ENCODE data around the gene UBL3.

The UBL3 gene

DNA sequence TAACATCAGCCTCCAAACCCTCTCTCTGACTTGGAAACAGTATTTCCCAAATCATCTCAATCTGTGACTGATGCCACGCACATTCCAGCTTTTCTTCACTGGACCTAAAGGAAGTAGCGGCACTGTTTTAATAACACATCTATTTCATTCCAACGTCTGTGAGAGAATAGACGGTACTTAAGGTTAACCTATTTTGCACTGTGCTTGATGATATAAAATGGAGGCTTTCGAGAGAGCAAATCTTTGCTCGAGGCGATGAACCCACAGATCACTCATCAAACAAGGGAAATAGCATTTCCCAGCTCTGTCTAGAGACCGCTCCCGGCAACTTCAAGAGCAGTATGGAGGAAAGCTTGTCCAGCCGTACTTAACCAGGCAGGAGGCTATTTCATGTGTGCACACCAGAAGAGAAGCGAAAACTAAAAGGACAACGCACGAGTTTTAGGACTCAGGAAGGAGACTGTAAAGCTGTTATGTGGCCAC lies 2.9 kb downstream of the UBL3 start:
- Histone ChIP-seq H3K9ac (ENCODE audit: low read length in 5 of 5) (peak overlapping the region; percentile 34 to 88 (median 68)), H3K36me3 (ENCODE audit: control insufficient read depth in 5 of 5, insufficient read depth in 5 of 5, low read length in 5 of 5) (no peaks in the 10 kb centered on the region), H3K4me3 (ENCODE audit: low read depth in 1 of 5, low read length in 5 of 5) (peak overlapping the region; percentile 63 to 92 (median 83)), H3K9me3 (ENCODE audit: control insufficient read depth in 5 of 5, low read length in 5 of 5) (no peaks in the 10 kb centered on the region), H3K27ac (ENCODE audit: low read depth, low read length) (peak overlapping the region; percentile 88), H3K4me1 (ENCODE audit: control insufficient read depth in 5 of 5, insufficient read depth in 5 of 5, low read length in 5 of 5) (peaks cover 4 to 44% (median 36%) of the 10 kb centered on the region in 5 donors), H3K27me3 (ENCODE audit: control insufficient read depth in 5 of 5, insufficient read depth in 4 of 5, low read length in 5 of 5) (no peaks in the 10 kb centered on the region)

DNA sequence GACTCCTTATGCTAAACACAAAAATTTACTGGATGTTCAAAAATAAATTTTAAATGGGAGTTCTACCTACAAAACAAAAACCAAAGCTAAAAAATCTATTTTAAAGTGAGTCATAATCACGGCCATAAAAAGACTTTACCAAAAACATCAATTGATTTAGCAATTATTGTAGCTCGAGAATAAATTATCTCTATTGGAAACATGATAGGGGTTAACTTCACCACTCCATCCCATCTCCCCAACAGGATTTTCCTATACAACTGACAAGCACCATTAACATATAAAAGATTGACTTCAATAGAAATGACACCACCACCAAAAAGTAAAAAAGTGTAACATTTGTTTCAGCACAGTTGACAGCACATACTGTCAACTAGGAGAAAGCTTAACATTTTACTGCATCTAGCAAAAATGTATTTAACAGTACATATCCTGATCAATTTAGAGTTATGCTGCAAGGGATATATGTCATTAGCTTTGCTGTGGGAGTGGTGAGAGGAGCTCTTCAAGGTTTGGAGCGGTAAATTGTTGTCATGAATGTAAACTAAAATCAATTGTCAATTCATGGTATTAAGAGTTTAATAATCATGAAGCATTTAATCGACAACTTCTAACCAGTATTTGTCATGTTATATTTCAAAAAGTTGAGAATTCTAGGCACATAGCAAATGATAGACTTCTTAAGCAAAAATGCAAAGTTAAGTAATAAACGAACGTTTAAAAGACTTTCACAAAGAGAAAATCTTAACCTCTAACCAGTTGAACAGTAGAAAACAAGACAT lies 3.8 kb downstream of the UBL3 start:
- H3K27me3 ChIP-seq (ENCODE audit: control insufficient read depth in 5 of 5, insufficient read depth in 4 of 5, low read length in 5 of 5), result no peaks in the 10 kb centered on the region
- H3K4me1 ChIP-seq (ENCODE audit: control insufficient read depth in 5 of 5, insufficient read depth in 5 of 5, low read length in 5 of 5), result peaks cover 0 to 36% (median 31%) of the 10 kb centered on the region in 5 donors
- H3K9ac ChIP-seq (ENCODE audit: low read length in 5 of 5), result peak overlapping the region; percentile 34 to 88 (median 68)
- peak overlapping the region; percentile 88 for H3K27ac ChIP-seq (ENCODE audit: low read depth, low read length)
- H3K36me3 ChIP-seq (ENCODE audit: control insufficient read depth in 5 of 5, insufficient read depth in 5 of 5, low read length in 5 of 5), result no peaks in the 10 kb centered on the region
- peak overlapping the region; percentile 63 to 92 (median 83) for H3K4me3 ChIP-seq (ENCODE audit: low read depth in 1 of 5, low read length in 5 of 5)
- H3K9me3 ChIP-seq (ENCODE audit: control insufficient read depth in 5 of 5, low read length in 5 of 5), result no peaks in the 10 kb centered on the region

DNA sequence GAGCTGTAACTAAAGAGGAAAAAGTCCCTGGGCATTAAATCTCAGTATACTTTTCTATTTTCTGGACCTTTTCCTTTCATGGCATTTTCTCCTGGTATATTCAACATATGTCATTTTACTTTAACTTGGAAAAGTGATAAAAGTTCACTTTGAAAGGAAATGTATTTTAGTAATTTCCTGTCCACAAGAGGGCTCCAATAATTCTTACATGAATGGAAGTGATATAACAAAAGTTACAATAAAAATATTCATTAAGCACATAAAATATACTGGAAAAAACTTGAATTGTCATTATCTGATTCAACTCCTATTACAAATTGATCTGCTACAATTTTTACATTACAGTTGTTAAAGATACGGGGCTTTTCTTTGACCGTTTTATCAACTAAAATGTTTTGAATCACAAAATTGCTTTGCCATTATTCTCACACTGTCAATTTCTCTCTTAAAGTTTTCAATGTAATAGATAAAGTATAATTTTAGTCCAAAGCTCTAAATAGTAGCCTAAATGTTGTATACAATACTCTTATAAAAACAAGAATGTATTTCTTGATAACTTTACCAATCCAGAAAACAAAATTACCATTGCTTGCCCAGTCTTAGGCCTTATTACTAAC lies 4.9 kb downstream of the UBL3 start:
- no peaks in the 10 kb centered on the region for H3K9me3 ChIP-seq (ENCODE audit: control insufficient read depth in 5 of 5, low read length in 5 of 5)
- H3K4me3 ChIP-seq (ENCODE audit: low read depth in 1 of 5, low read length in 5 of 5), result peak overlapping the region in 2 of 5 donors; percentile 40 to 83
- H3K27ac ChIP-seq (ENCODE audit: low read depth, low read length), result peak overlapping the region; percentile 50
- peaks cover 0 to 34% (median 26%) of the 10 kb centered on the region in 5 donors for H3K4me1 ChIP-seq (ENCODE audit: control insufficient read depth in 5 of 5, insufficient read depth in 5 of 5, low read length in 5 of 5)
- H3K27me3 ChIP-seq (ENCODE audit: control insufficient read depth in 5 of 5, insufficient read depth in 4 of 5, low read length in 5 of 5), result no peaks in the 10 kb centered on the region
- no peaks in the 10 kb centered on the region for H3K36me3 ChIP-seq (ENCODE audit: control insufficient read depth in 5 of 5, insufficient read depth in 5 of 5, low read length in 5 of 5)
- H3K9ac ChIP-seq (ENCODE audit: low read length in 5 of 5), result peak overlapping the region in 2 of 5 donors; percentile 48 to 68

DNA sequence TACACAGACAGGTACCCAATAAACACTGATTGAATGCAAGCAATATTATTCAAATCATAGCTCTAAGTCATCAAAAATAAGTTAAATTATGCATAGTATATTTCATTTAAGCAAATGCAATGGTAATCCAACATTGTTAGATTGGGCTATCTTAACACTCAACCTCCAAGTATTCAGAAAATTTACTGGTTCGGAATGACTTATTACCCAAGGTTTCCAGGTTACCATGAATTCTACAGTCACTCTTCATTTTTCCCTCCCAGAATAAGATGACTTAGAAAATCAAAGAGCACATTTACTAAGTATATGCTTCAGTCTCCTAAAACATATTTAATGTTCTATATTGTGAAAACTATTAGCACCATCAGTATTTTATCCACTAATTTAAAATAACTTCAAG lies 6.0 kb downstream of the UBL3 start:
- H3K4me3 ChIP-seq (ENCODE audit: low read depth in 1 of 5, low read length in 5 of 5), result no peak overlapping the region
- peaks cover 0 to 34% (median 26%) of the 10 kb centered on the region in 5 donors for H3K4me1 ChIP-seq (ENCODE audit: control insufficient read depth in 5 of 5, insufficient read depth in 5 of 5, low read length in 5 of 5)
- H3K27me3 ChIP-seq (ENCODE audit: control insufficient read depth in 5 of 5, insufficient read depth in 4 of 5, low read length in 5 of 5), result no peaks in the 10 kb centered on the region
- no peak overlapping the region for H3K27ac ChIP-seq (ENCODE audit: low read depth, low read length)
- H3K36me3 ChIP-seq (ENCODE audit: control insufficient read depth in 5 of 5, insufficient read depth in 5 of 5, low read length in 5 of 5), result no peaks in the 10 kb centered on the region
- no peak overlapping the region for H3K9ac ChIP-seq (ENCODE audit: low read length in 5 of 5)
- no peaks in the 10 kb centered on the region for H3K9me3 ChIP-seq (ENCODE audit: control insufficient read depth in 5 of 5, low read length in 5 of 5)

DNA sequence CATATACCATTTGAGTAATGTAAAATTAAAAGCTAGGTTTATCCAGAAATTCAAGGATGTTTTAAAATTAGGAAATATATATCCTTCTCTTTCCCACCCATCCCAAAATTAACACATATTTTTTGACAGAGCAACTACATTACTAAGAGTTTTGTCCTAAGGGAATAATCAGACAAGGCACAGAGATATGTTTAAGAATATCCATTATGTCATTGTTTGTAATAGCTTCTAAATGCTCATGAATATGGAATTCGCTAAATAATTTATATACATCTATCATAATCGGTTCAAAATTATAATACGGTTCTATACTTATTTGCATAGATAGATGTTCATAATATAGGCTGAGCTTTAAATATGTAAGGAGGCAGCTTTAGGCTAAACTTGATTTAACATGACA lies 9.8 kb downstream of the UBL3 start:
- Histone ChIP-seq H3K4me1 (ENCODE audit: control insufficient read depth in 5 of 5, insufficient read depth in 5 of 5, low read length in 5 of 5) (peaks cover 0 to 32% (median 12%) of the 10 kb centered on the region in 5 donors), H3K9ac (ENCODE audit: low read length in 5 of 5) (no peak overlapping the region), H3K4me3 (ENCODE audit: low read depth in 1 of 5, low read length in 5 of 5) (no peak overlapping the region), H3K36me3 (ENCODE audit: control insufficient read depth in 5 of 5, insufficient read depth in 5 of 5, low read length in 5 of 5) (no peaks in the 10 kb centered on the region), H3K9me3 (ENCODE audit: control insufficient read depth in 5 of 5, low read length in 5 of 5) (no peaks in the 10 kb centered on the region), H3K27me3 (ENCODE audit: control insufficient read depth in 5 of 5, insufficient read depth in 4 of 5, low read length in 5 of 5) (no peaks in the 10 kb centered on the region), H3K27ac (ENCODE audit: low read depth, low read length) (no peak overlapping the region)

DNA sequence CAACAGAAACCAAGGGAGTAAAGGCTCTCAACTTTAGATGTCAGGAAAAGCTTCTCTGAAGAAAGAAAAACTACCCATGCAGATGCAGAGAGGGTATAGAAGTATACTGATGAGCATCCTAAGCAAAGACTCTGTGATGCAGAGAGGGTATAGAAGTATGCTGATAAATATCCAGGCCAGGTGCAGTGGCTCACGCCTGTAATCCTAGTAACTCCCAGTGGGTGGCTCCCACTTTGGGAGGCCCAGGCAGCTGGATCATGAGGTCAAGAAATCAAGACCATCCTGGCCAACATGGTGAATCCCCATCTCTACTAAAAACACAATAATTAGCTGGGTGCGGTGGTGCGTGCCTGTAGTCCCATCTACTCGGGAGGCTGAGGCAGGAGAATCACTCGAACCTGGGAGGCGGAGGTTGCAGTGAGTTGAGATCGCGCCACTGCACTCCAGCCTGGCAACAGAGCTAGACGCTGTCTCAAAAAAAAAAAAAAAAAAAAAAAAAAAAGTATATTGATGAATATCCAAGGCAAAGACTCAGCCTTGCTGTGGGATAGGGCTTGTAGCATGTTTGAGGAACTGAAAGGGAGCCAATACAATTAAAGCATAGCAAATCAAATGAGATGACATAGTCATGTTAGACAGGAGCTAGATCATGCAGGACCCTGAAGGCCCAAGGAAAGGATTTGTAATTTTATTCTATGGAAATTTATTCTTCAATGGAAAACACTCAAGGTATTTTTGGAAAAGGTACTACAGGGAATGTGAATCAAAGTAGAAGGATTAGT lies 14.9 kb downstream of the UBL3 start:
- Histone ChIP-seq H3K27ac (ENCODE audit: low read depth, low read length) (no peak overlapping the region), H3K27me3 (ENCODE audit: control insufficient read depth in 5 of 5, insufficient read depth in 4 of 5, low read length in 5 of 5) (no peaks in the 10 kb centered on the region), H3K36me3 (ENCODE audit: control insufficient read depth in 5 of 5, insufficient read depth in 5 of 5, low read length in 5 of 5) (peaks cover 0 to 2% (median 0%) of the 10 kb centered on the region in 5 donors), H3K4me3 (ENCODE audit: low read depth in 1 of 5, low read length in 5 of 5) (no peak overlapping the region), H3K4me1 (ENCODE audit: control insufficient read depth in 5 of 5, insufficient read depth in 5 of 5, low read length in 5 of 5) (peaks cover 0 to 24% (median 11%) of the 10 kb centered on the region in 5 donors), H3K9me3 (ENCODE audit: control insufficient read depth in 5 of 5, low read length in 5 of 5) (no peaks in the 10 kb centered on the region), H3K9ac (ENCODE audit: low read length in 5 of 5) (no peak overlapping the region)

DNA sequence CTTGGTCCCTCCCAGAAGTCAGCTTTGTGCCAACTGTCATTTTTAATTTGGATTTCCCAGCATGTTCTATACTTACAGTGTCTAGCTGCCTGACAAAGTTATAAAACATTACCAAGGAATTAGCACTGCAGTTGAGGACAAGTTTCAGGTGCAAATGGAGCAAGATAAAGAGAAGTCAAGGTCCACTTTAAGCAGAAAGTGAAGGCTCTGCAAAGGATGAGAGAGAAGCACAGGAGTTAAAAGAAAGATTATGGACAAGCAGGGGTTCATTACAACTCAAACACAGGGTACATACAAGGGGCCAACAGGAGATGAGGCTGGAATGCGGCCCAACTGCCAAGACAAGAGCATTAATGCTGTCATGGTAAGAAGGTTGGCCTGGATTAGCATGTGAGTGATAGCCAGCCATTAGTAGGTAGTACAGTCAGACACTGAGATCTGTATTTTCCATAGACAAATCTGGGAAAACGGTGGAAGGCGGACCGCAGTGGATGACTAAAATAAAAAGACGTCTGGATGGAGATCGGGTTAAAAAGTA lies 17.6 kb downstream of the UBL3 start:
- Histone ChIP-seq H3K4me3 (ENCODE audit: low read depth in 1 of 5, low read length in 5 of 5) (no peak overlapping the region), H3K27ac (ENCODE audit: low read depth, low read length) (no peak overlapping the region), H3K9me3 (ENCODE audit: control insufficient read depth in 5 of 5, low read length in 5 of 5) (no peaks in the 10 kb centered on the region), H3K36me3 (ENCODE audit: control insufficient read depth in 5 of 5, insufficient read depth in 5 of 5, low read length in 5 of 5) (peaks cover 0 to 2% (median 0%) of the 10 kb centered on the region in 5 donors), H3K4me1 (ENCODE audit: control insufficient read depth in 5 of 5, insufficient read depth in 5 of 5, low read length in 5 of 5) (peaks cover 0 to 24% (median 17%) of the 10 kb centered on the region in 5 donors), H3K9ac (ENCODE audit: low read length in 5 of 5) (no peak overlapping the region), H3K27me3 (ENCODE audit: control insufficient read depth in 5 of 5, insufficient read depth in 4 of 5, low read length in 5 of 5) (no peaks in the 10 kb centered on the region)

DNA sequence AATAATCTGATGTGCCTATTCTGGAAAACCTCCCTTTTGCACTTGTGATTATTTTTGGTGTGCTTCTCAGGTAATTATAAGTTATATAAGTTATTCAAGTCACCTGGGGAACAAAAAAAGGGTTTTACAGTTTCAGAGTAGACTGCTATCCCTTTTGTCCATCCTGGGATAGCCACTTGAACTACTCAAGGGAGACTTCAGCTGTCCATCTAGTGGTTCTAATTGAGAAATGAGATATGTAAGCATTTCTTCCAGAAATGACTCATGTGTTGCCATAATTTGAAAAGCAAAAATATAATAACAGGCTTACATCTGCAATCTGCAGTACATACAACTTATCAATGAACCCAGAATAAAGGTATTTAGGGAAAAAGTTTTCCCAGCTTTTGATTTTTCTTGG lies 20.4 kb downstream of the UBL3 start:
- Histone ChIP-seq H3K27me3 (ENCODE audit: control insufficient read depth in 5 of 5, insufficient read depth in 4 of 5, low read length in 5 of 5) (no peaks in the 10 kb centered on the region), H3K9ac (ENCODE audit: low read length in 5 of 5) (no peak overlapping the region), H3K27ac (ENCODE audit: low read depth, low read length) (no peak overlapping the region), H3K9me3 (ENCODE audit: control insufficient read depth in 5 of 5, low read length in 5 of 5) (no peaks in the 10 kb centered on the region), H3K4me3 (ENCODE audit: low read depth in 1 of 5, low read length in 5 of 5) (no peak overlapping the region), H3K4me1 (ENCODE audit: control insufficient read depth in 5 of 5, insufficient read depth in 5 of 5, low read length in 5 of 5) (peaks cover 0 to 14% (median 11%) of the 10 kb centered on the region in 5 donors), H3K36me3 (ENCODE audit: control insufficient read depth in 5 of 5, insufficient read depth in 5 of 5, low read length in 5 of 5) (peaks cover 0 to 2% (median 0%) of the 10 kb centered on the region in 5 donors)

DNA sequence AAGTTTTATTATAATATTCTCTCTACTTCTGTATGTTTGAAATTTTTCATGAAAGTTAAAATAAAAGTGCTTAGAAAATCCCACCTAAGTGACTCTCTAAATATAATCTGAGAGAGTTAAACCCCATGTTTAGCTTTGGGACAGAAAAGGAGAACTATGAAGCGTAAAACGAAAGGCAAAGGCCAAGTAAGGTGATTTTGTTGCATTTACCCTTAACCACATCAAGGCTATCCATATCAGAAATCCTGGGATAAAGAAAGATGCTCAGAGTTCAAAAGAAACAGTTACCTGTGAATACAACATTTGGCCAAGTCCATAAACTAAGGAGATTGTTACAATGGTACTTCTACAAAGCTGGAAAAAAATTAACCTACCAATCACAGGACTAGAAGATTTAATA lies 31.3 kb downstream of the UBL3 start:
- Histone ChIP-seq H3K27me3 (ENCODE audit: control insufficient read depth in 5 of 5, insufficient read depth in 4 of 5, low read length in 5 of 5) (no peaks in the 10 kb centered on the region), H3K36me3 (ENCODE audit: control insufficient read depth in 5 of 5, insufficient read depth in 5 of 5, low read length in 5 of 5) (no peaks in the 10 kb centered on the region), H3K4me1 (ENCODE audit: control insufficient read depth in 5 of 5, insufficient read depth in 5 of 5, low read length in 5 of 5) (peaks cover 0 to 24% (median 19%) of the 10 kb centered on the region in 5 donors), H3K9me3 (ENCODE audit: control insufficient read depth in 5 of 5, low read length in 5 of 5) (no peaks in the 10 kb centered on the region), H3K27ac (ENCODE audit: low read depth, low read length) (no peak overlapping the region), H3K9ac (ENCODE audit: low read length in 5 of 5) (no peak overlapping the region), H3K4me3 (ENCODE audit: low read depth in 1 of 5, low read length in 5 of 5) (no peak overlapping the region)

Measured in subcutaneous abdominal adipose tissue (tissue), 5 donors.